ENCODE data around the gene EGFR.
A peak's percentile ranks its signal among the peaks of the same experiment; 100 is the strongest.

Gene EGFR

GRCh38 chr7:55191161-55191925 is 172.5 kb downstream of the EGFR start:
- no peak for DNase-seq

GRCh38 chr7:55191926-55192692 is 173.3 kb downstream of the EGFR start:
- DNase-seq = no peak

GRCh38 chr7:55192723-55193122 is 173.9 kb downstream of the EGFR start:
- no peak for DNase-seq

DNA sequence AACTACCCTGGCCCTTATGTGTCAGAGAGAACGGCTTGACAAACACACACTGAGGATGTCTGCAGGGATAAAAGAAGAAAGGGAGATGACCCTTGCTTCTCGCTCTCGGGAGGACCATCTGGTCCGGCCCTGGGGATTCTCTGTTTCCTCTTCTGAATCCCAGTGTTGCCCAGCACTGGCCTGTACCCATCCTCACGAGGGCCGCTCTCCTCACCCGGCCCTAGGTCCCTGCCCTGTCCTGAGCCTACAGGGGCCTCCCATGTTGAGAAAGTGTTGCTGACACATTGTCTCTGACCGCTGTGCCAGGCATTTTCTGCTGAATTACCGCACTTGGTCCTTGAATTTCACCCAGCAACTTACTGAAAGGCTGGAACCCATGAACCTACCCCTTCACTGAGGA is 174.4 kb downstream of the EGFR start:
- no peak for DNase-seq

GRCh38 chr7:55194522-55194921 is 175.7 kb downstream of the EGFR start:
- DNase-seq = peak in 1 of 14 donors; percentile 22

GRCh38 chr7:55198634-55199392 is 180.0 kb downstream of the EGFR start:
- DNase-seq = no peak

- no peak for DNase-seq
These were observed 180.6 kb downstream of the EGFR start for GRCh38 chr7:55199418-55199817.

- DNase-seq = no peak
These were observed 181.6 kb downstream of the EGFR start for GRCh38 chr7:55200441-55200840.

GRCh38 chr7:55202150-55202913 is 183.5 kb downstream of the EGFR start:
- no peak for DNase-seq

GRCh38 chr7:55203300-55203699 is 184.5 kb downstream of the EGFR start:
- DNase-seq = no peak

- DNase-seq = no peak
These were observed 186.5 kb downstream of the EGFR start for GRCh38 chr7:55205124-55205955.

DNA sequence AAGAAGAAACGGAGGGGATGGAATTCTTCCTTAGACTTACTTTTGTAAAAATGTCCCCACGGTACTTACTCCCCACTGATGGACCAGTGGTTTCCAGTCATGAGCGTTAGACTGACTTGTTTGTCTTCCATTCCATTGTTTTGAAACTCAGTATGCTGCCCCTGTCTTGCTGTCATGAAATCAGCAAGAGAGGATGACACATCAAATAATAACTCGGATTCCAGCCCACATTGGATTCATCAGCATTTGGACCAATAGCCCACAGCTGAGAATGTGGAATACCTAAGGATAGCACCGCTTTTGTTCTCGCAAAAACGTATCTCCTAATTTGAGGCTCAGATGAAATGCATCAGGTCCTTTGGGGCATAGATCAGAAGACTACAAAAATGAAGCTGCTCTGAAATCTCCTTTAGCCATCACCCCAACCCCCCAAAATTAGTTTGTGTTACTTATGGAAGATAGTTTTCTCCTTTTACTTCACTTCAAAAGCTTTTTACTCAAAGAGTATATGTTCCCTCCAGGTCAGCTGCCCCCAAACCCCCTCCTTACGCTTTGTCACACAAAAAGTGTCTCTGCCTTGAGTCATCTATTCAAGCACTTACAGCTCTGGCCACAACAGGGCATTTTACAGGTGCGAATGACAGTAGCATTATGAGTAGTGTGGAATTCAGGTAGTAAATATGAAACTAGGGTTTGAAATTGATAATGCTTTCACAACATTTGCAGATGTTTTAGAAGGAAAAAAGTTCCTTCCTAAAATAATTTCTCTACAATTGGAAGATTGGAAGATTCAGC is 187.6 kb downstream of the EGFR start:
- DNase-seq = no peak

DNA sequence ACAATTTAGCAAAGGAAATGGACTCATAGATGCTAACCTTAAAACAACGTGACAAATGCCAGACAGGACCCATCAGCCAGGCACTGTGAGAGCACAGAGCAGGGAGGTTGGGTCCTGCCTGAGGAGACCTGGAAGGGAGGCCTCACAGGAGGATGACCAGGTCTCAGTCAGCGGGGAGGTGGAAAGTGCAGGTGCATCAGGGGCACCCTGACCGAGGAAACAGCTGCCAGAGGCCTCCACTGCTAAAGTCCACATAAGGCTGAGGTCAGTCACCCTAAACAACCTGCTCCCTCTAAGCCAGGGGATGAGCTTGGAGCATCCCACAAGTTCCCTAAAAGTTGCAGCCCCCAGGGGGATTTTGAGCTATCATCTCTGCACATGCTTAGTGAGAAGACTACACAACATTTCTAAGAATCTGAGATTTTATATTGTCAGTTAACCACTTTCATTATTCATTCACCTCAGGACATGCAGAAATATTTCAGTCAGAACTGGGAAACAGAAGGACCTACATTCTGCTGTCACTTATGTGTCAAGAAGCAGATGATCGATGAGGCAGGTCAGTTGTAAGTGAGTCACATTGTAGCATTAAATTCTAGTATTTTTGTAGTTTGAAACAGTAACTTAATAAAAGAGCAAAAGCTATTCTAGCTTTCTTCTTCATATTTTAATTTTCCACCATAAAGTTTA is 188.8 kb downstream of the EGFR start:
- no peak for DNase-seq

- DNase-seq = no peak
These were observed 190.5 kb downstream of the EGFR start for GRCh38 chr7:55209366-55209765.

DNA sequence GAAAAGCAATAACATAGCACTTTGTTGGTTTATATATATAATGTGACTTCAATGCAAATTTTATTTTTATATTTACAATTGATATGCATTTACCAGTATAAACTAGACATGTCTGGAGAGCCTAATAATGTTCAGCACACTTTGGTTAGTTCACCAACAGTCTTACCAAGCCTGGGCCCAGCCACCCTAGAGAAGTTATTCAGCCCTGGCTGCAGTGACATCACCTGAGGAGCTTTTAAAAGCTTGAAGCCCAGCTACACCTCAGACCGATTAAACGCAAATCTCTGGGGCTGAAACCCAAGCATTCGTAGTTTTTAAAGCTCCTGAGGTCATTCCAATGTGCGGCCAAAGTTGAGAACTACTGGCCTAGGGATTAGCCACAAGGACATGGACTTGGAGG is 191.4 kb downstream of the EGFR start:
- DNase-seq = no peak

DNA sequence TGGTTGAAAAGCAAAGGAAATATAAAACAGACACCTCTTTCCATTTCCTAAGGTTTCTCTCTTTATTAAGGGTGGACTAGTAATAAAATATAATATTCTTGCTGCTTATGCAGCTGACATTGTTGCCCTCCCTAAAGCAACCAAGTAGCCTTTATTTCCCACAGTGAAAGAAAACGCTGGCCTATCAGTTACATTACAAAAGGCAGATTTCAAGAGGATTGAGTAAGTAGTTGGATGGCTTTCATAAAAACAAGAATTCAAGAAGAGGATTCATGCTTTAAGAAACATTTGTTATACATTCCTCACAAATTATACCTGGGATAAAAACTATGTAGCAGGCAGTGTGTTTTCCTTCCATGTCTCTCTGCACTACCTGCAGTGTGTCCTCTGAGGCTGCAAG is 191.9 kb downstream of the EGFR start:
- no peak for DNase-seq

DNA sequence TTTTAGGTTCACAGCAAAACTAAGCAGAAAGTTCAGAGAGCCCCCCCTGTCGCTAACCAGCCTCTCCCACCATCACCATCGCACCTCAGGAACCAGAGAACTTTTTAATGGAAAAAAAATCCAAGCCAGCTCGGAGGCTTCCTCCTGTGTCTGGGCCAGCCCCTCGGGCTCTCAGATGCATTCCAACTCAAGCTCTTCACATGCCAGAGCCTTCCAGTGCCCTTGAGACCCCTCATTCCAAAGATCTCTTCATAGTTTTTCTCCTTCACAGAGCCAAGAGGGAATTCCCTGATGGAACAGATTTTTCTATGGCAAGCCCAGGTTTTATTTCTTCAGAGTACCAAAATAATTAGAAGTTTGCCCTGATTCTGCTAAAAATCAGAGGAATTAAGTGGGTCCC is 192.9 kb downstream of the EGFR start:
- DNase-seq = no peak

GRCh38 chr7:55212176-55212575 is 193.4 kb downstream of the EGFR start:
- DNase-seq = no peak

- peak in 7 of 14 donors; percentile 13 to 66 (median 22) for DNase-seq
These were observed 194.0 kb downstream of the EGFR start for GRCh38 chr7:55212838-55213237.

DNA sequence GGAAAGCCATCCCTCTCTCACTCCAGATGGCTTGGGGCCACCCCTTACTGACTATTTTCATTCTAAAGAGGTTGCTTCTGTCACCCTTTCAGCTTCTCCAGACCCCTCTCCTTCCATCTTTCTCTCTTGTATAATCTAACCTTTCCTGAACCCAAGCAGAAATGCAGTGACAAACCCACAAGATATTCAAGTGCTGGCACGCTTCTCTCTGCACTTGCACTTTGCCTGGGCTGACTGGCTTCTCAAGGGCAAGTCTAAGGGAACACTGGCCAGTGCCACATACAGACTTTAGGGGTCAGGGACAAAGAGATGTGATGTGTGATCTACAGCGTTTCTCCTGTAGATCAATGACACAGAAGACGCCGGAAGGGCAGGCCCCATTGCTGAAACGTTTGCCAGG is 195.9 kb downstream of the EGFR start:
- DNase-seq = no peak
